Vagina (tissue), 2 donors: ENCODE results near the gene FBXO44. TPM values are rescaled to one million over a fixed set of nuclear protein-coding genes. Genes with fewer than 3 reads are reported as not detected.
A peak's percentile ranks its signal among the peaks of the same experiment; 100 is the strongest.

Experiments
- DNase-seq, 2 donors: peaks; one replicate each; pipeline ENCODE4 v3.0.0-alpha.2; 2017; ENCODE audit errors: extremely low spot score in 2 of 2
- H3K27ac ChIP-seq: fragments of 200-600 bp; sonication (generic); one replicate; pipeline ENCODE4 v1.5.1; 2019
- H3K27me3 ChIP-seq: fragments of 200-600 bp; sonication (generic); one replicate; pipeline ENCODE4 v1.5.1; 2019
- H3K36me3 ChIP-seq, 2 donors: fragments of 200-600 bp; sonication (generic); one replicate each; pipeline ENCODE4 v1.5.1; 2017 to 2019
- H3K4me1 ChIP-seq: fragments of 200-600 bp; sonication (generic); one replicate; pipeline ENCODE4 v1.5.1; 2019
- H3K4me3 ChIP-seq, 2 donors: fragments of 200-600 bp; sonication (generic); 1 replicate in 1 of 2; 2 replicates in 1 of 2; pipeline ENCODE4 v1.5.1; 2016 to 2019
- H3K9me3 ChIP-seq: fragments of 200-600 bp; sonication (generic); one replicate; pipeline ENCODE4 v1.5.1; 2019
- POLR2A ChIP-seq, 2 donors: fragments of 450-650 bp; IDR thresholded peaks; one replicate each; pipeline ENCODE4 v1.6.1; 2017; ENCODE audit warnings: antibody characterized with exemption in 2 of 2, mild to moderate bottlenecking in 2 of 2, moderate library complexity in 2 of 2
- POLR2AphosphoS5 ChIP-seq, 2 donors: sonication (generic); formaldehyde crosslinking; IDR thresholded peaks; one replicate each; pipeline ENCODE4 v1.9.0; 2017; ENCODE audit warnings: antibody characterized with exemption in 2 of 2, mild to moderate bottlenecking in 2 of 2, low read depth in 1 of 2; ENCODE audit not compliant: insufficient read depth in 1 of 2
- intact Hi-C: fragments of 100-400 bp; cut with DNase I; formaldehyde crosslinking; loops from one replicate; pipeline ENCODE4 v1.15.1; 2023
- total RNA-seq: library from RNA; depleted of rRNA; stranded (reverse); fragments of >200 nt; gene quantifications from one replicate; pipeline ENCODE4 v1.2.3, GENCODE V29; 2016
- TF ChIP-seq, protein P1 (sequence below), 3 experiments: fragments of 450-650 bp in 2 of 3; fragments of 200-600 bp in 1 of 3; sonication (generic) in 1 of 3; IDR thresholded peaks; one replicate each; pipeline ENCODE4 v1.5.1; 2017 to 2019; ENCODE audit warnings: antibody characterized with exemption in 3 of 3, mild to moderate bottlenecking in 2 of 3, moderate library complexity in 2 of 3

Gene FBXO44
- total RNA-seq, 1 donor from 2014 or later: 38.3 TPM

DNA sequence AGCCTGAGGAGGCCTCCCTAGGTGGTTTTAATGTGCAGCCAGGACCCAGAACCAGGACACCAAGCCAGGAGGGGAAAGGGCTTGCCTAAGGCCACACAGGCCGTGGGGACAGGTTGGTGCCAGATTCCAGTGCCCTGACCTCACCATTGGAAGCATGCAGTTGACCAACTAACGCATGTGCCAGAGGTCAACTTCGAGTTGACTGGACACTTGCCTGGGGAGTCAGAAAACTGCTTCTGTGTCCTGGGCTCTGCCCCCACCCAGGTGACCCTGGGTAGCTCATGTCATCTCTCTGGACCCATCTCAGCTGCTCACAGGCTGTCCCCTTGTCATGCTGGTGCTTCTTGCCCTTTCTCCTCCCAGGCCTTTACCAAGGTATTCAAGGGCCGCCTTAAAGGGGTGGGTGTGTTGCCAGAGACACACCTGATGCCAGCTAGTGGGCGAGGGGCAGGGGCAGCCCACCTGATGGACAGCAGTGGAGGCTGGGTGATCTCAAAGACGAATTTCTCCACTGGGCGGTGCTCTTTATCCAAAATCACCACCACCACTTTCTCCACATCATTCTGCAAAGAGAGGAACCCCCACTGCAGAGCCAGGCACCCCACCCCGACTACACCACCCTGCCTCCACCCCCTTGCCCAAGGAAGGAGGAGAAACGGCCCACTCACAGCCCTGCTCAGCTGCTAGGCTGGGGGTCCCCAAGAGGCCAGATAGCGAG, 21.9 kb downstream of the FBXO44 start:
- TF ChIP-seq, protein P1, sequence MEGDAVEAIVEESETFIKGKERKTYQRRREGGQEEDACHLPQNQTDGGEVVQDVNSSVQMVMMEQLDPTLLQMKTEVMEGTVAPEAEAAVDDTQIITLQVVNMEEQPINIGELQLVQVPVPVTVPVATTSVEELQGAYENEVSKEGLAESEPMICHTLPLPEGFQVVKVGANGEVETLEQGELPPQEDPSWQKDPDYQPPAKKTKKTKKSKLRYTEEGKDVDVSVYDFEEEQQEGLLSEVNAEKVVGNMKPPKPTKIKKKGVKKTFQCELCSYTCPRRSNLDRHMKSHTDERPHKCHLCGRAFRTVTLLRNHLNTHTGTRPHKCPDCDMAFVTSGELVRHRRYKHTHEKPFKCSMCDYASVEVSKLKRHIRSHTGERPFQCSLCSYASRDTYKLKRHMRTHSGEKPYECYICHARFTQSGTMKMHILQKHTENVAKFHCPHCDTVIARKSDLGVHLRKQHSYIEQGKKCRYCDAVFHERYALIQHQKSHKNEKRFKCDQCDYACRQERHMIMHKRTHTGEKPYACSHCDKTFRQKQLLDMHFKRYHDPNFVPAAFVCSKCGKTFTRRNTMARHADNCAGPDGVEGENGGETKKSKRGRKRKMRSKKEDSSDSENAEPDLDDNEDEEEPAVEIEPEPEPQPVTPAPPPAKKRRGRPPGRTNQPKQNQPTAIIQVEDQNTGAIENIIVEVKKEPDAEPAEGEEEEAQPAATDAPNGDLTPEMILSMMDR (IDR thresholded peaks at IDR 0.05): no peak
- no peak for TF ChIP-seq POLR2AphosphoS5 (IDR thresholded peaks at IDR 0.05; ENCODE audit: insufficient read depth in 1 of 2, low read depth in 1 of 2)
- TF ChIP-seq POLR2A (IDR thresholded peaks at IDR 0.05): no peak
- intact Hi-C loops: no loop called here
- H3K36me3 ChIP-seq: peaks cover 0 to 26% of the 10 kb centered on the region in 2 donors

DNA sequence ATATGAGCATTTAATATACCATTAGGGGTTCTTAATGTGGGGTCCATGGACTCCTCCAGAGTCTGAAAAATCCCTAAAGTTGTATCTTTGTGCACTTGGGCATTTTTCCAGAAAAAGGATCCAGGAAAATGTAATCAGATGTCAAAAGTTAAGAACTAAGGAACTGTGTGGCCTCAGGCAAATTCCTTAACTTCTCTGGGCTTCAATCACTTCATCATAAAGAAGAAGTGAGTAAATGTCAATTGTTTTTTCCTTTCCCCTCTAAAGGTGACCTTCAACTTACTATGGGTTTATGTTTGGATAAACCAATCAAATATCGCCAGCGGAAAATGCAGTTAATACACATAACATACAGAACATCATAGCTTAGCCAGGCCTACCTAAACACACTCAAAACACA, 23.8 kb downstream of the FBXO44 start:
- H3K4me1 ChIP-seq: peaks cover 29% of the 10 kb centered on the region
- no peak overlapping the region for H3K4me3 ChIP-seq
- H3K9me3 ChIP-seq: no peaks in the 10 kb centered on the region
- no peaks in the 10 kb centered on the region for H3K27me3 ChIP-seq
- peaks cover 0 to 26% of the 10 kb centered on the region in 2 donors for H3K36me3 ChIP-seq
- no peak for DNase-seq
- intact Hi-C loops: no loop called here
- no peak overlapping the region for H3K27ac ChIP-seq
- TF ChIP-seq, protein P1 (IDR thresholded peaks at IDR 0.05): no peak
- TF ChIP-seq POLR2A (IDR thresholded peaks at IDR 0.05): no peak
- TF ChIP-seq POLR2AphosphoS5 (IDR thresholded peaks at IDR 0.05; ENCODE audit: insufficient read depth in 1 of 2, low read depth in 1 of 2): no peak

More for the DNA sequence above, 21.9 kb downstream of the FBXO44 start:
- Histone ChIP-seq H3K27ac (no peak overlapping the region), H3K9me3 (no peaks in the 10 kb centered on the region), H3K27me3 (no peaks in the 10 kb centered on the region), H3K4me1 (peaks cover 18% of the 10 kb centered on the region), H3K4me3 (no peak overlapping the region)
- DNase-seq: no peak

DNA sequence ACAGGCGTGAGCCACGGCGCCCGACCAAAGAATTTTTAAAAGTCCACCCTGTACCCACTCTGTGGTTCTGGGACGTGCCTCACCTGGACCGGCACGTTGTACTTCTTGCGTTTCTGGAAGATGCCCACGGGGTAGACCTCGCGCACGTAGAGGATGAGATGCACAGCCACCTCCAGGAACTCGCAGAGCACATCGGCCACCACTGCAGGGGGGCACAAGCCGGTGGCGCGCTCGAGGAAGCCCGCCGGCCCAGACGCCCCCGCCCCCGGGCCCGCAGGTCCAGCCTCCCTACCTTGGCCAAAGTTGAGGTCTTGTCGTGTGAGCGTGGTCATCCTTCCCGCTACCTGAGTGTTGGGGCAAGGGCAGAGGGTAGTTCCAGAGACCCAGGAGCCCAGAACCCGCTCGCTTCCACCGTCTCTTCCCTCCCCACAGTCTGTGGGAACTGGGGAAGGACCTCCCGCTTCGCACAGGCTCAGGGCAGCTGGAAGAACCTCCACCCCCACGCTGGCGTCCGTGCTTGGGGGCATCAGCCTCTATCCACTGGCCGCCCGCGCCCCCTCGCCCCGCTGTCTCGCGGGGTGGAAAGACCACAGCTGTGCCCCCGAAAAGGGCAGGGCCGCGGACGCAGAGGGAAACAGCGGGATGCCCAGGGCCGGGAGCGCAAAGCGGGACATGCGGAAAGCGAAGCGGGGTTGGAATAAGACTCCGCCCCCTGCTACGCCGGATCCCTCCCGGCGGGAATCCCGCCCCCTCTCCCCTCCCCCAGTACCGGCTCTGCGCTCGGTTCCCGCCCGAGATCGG, 25.8 kb downstream of the FBXO44 start:
- Histone ChIP-seq H3K9me3 (no peaks in the 10 kb centered on the region), H3K4me3 (peak overlapping the region; percentile 85 to 96), H3K36me3 (peaks cover 0 to 11% of the 10 kb centered on the region in 2 donors), H3K27ac (peak overlapping the region; percentile 82), H3K27me3 (no peaks in the 10 kb centered on the region), H3K4me1 (peaks cover 29% of the 10 kb centered on the region)
- TF ChIP-seq, protein P1 (IDR thresholded peaks at IDR 0.05): no peak
- TF ChIP-seq POLR2AphosphoS5 (IDR thresholded peaks at IDR 0.05; ENCODE audit: insufficient read depth in 1 of 2, low read depth in 1 of 2): peak in 1 of 2 donors; percentile 70
- intact Hi-C loops: loop anchor here (1.0 kb wide), 1 partner anchor 16 kb away; the partner anchor contains the start of gene FBXO6
- DNase-seq: no peak

DNA sequence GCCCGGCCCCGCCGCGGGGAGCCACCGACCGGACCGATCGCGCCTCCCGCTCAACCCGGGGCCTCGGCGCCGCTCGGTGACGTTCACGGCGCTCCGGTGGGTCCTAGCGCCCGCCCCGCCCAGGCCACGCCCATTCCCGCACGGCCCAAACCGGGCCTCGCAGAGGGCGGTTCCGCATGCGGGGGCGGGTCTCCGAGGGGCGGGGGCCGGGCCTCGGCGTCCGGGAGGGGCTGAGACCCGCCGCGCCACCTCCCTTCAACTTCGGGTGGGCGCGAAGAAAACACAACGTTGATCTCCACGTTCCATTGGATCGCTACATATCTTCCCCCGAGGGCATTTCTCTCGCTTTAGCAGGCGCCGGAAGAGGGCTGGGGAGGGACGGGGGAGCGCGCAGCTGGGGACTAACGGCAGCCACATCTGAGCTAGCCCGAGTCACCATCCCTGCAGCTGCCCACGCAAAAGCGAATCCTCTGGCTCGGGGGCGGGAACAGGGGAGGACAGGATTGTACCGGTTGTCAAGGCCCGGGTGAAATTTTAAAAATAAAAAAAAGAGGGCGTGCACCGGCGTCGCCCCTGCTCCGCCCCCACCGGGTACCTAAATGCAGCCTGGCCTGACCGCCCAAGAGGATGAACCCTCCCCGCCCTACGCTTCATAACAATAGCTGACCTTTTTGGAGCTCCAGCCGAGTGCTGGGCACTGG, 26.5 kb downstream of the FBXO44 start, which contains the start of gene MAD2L2:
Gene MAD2L2, minus strand, starts transcription at position 78 of the 701 bp plus-strand sequence. CDS start 547 bp downstream, outside the sequence.
- Histone ChIP-seq H3K9me3 (no peaks in the 10 kb centered on the region), H3K36me3 (peaks cover 0 to 4% of the 10 kb centered on the region in 2 donors), H3K27me3 (no peaks in the 10 kb centered on the region), H3K27ac (peak within 1 kb of the TSS; percentile 82), H3K4me1 (peaks cover 29% of the 10 kb centered on the region), H3K4me3 (peak within 1 kb of the TSS; percentile 85 to 96)
- intact Hi-C loops: loop anchor here (1.0 kb wide), 1 partner anchor 17 kb away; the partner anchor contains the start of gene FBXO6
- DNase-seq: no peak
- TF ChIP-seq POLR2AphosphoS5 (IDR thresholded peaks at IDR 0.05; ENCODE audit: insufficient read depth in 1 of 2, low read depth in 1 of 2) (peak in 1 of 2 donors; percentile 30), POLR2A (IDR thresholded peaks at IDR 0.05) (peak; percentile 34 to 61)
- TF ChIP-seq, protein P1 (IDR thresholded peaks at IDR 0.05): no peak
